Measurements from ENCODE around the gene HECTD2.

- TF ChIP-seq CTCF (IDR thresholded peaks at IDR 0.05) (no peak), POLR2A (IDR thresholded peaks at IDR 0.05) (no peak)
Observed at GRCh38 chr10:91539930-91540329, 129.8 kb downstream of the HECTD2 start.
